ENCODE measurements around the gene S100A6. TPM values are rescaled to one million over a fixed set of nuclear protein-coding genes. Genes with fewer than 3 reads are reported as not detected.
A peak's percentile ranks its signal among the peaks of the same experiment; 100 is the strongest.

S100A6 gene
- total RNA-seq, 1 experiment from 2014 or later, result 106 TPM

DNA sequence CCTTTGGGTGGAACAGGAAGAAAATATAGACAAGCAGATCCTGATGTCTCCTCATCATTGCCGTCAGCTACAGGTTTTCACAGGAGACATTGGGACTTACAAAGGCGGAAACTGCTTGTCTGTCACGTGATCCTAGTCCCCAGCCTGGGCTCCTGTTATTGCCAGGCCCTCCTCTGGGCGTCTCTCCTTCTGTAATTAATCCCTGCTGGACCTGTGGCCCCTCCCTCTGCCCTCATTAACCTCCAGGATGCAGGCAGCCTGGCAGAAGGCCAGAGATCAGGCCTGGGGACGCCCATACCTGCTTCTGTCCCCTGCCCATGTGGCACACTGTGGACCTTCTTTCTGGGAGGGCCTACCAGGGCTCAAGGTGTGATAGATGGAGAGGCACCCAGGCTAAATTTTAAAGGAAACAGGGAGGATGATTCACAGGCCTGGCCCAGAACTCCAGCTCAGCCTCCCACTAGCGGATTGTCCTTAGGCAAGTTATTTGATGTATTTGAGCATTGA lies 2.6 kb upstream of the S100A6 start:
- CTCF ChIA-PET, result no interaction called here
- Histone ChIP-seq H3K4me1 (ENCODE audit: insufficient read depth, low read length, poor library complexity, severe bottlenecking) (peaks cover 28% of the 10 kb centered on the region), H3K27ac (ENCODE audit: low read depth, low read length, poor library complexity, severe bottlenecking) (no peak overlapping the region), H3K9me3 (ENCODE audit: low read depth, low read length, poor library complexity, severe bottlenecking) (no peaks in the 10 kb centered on the region), H3K27me3 (replicated peaks; ENCODE audit: insufficient read depth, low read depth, low read length, poor library complexity) (no peaks in the 10 kb centered on the region), H3K36me3 (ENCODE audit: insufficient read depth, low read length, poor library complexity, severe bottlenecking) (no peaks in the 10 kb centered on the region), H3K4me3 (ENCODE audit: low read depth, low read length, poor library complexity, severe bottlenecking) (no peak overlapping the region)
- intact Hi-C loops (cut with micrococcal nuclease; ENCODE audit: unreplicated experiment), result no loop called here
- no TSS peak for BruUV-seq (replicated peaks)
- no peak for DNase-seq (ENCODE audit: low spot score)
- POLR2A ChIA-PET (ENCODE audit: low non-redundant PET), result no interaction called here
- TF ChIP-seq, protein P1, sequence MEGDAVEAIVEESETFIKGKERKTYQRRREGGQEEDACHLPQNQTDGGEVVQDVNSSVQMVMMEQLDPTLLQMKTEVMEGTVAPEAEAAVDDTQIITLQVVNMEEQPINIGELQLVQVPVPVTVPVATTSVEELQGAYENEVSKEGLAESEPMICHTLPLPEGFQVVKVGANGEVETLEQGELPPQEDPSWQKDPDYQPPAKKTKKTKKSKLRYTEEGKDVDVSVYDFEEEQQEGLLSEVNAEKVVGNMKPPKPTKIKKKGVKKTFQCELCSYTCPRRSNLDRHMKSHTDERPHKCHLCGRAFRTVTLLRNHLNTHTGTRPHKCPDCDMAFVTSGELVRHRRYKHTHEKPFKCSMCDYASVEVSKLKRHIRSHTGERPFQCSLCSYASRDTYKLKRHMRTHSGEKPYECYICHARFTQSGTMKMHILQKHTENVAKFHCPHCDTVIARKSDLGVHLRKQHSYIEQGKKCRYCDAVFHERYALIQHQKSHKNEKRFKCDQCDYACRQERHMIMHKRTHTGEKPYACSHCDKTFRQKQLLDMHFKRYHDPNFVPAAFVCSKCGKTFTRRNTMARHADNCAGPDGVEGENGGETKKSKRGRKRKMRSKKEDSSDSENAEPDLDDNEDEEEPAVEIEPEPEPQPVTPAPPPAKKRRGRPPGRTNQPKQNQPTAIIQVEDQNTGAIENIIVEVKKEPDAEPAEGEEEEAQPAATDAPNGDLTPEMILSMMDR (conservative IDR thresholded peaks at IDR 0.05; ENCODE audit: low read depth, low read length), result no peak
- TF ChIP-seq EZH2 (IDR thresholded peaks at IDR 0.05; ENCODE audit: borderline replicate concordance, low read depth, low read length, poor library complexity, severe bottlenecking), result no peak

DNA sequence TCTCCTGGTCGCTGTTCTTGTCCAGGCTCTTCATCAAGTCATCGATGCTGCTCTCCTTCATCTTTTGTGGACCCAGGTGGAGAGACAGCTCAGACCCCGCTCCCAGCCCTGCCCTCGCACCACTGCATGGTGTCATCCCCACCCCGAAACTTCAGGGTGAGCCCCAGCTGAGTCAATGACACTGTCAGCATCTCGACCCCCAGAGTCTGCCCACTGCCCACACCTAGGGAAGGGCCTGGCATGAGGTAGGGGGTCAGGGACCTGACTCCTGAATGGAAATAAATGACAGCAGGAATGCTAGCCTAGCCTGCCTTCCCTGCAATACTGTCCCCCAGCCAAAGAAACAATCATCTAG lies 1.6 kb upstream of the S100A6 start:
- peaks cover 28% of the 10 kb centered on the region for H3K4me1 ChIP-seq (ENCODE audit: insufficient read depth, low read length, poor library complexity, severe bottlenecking)
- H3K27me3 ChIP-seq (replicated peaks; ENCODE audit: insufficient read depth, low read depth, low read length, poor library complexity), result no peaks in the 10 kb centered on the region
- BruUV-seq (replicated peaks), result no TSS peak
- TF ChIP-seq, protein P1 (conservative IDR thresholded peaks at IDR 0.05; ENCODE audit: low read depth, low read length), result no peak
- TF ChIP-seq EZH2 (IDR thresholded peaks at IDR 0.05; ENCODE audit: borderline replicate concordance, low read depth, low read length, poor library complexity, severe bottlenecking), result no peak
- no peaks in the 10 kb centered on the region for H3K36me3 ChIP-seq (ENCODE audit: insufficient read depth, low read length, poor library complexity, severe bottlenecking)
- no peak overlapping the region for H3K27ac ChIP-seq (ENCODE audit: low read depth, low read length, poor library complexity, severe bottlenecking)
- intact Hi-C loops (cut with micrococcal nuclease; ENCODE audit: unreplicated experiment), result no loop called here
- H3K4me3 ChIP-seq (ENCODE audit: low read depth, low read length, poor library complexity, severe bottlenecking), result no peak overlapping the region
- no peak for DNase-seq (ENCODE audit: low spot score)
- no peaks in the 10 kb centered on the region for H3K9me3 ChIP-seq (ENCODE audit: low read depth, low read length, poor library complexity, severe bottlenecking)
- ChIA-PET POLR2A (ENCODE audit: low non-redundant PET) (no interaction called here), CTCF (no interaction called here)

DNA sequence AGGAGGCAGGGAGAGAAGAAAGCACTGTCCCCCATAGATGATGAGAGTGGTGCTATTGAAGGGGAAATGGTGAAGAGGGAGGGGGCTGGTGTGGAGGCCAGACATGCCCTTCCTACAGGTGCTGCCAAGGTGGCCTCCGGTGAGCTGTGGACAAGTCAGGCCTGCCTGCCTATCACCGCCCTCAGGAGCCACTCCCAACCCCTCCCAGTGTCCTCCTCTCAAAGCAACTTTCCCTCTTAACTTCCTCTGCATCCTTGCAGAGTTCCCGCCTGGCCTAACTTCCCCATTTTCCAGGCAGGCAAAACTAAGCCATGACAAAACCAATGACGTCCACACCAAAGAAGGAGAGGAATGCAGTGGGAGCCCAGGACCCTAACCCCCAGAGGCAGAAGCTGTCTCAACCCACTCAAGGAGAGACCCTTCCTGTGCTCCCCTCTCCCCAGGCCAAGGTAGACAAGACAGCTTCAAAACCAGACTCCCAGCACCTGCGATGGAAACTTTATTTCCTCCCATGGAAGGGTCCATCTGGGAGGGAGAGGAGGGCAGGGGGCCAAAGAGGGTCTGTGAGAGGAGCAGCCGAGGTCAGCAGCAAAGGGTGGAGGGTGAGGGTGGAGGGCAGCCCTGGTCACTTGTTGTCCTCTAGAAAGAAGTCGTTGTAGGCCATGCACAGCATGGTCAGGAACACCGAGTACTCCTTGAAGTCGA lies 1.0 kb upstream of the S100A6 start:
- BruUV-seq (replicated peaks), result no TSS peak
- no peaks in the 10 kb centered on the region for H3K9me3 ChIP-seq (ENCODE audit: low read depth, low read length, poor library complexity, severe bottlenecking)
- no peak for TF ChIP-seq EZH2 (IDR thresholded peaks at IDR 0.05; ENCODE audit: borderline replicate concordance, low read depth, low read length, poor library complexity, severe bottlenecking)
- TF ChIP-seq, protein P1 (conservative IDR thresholded peaks at IDR 0.05; ENCODE audit: low read depth, low read length), result no peak
- peak overlapping the region; percentile 61 for H3K27ac ChIP-seq (ENCODE audit: low read depth, low read length, poor library complexity, severe bottlenecking)
- DNase-seq (ENCODE audit: low spot score), result no peak
- no peaks in the 10 kb centered on the region for H3K36me3 ChIP-seq (ENCODE audit: insufficient read depth, low read length, poor library complexity, severe bottlenecking)
- ChIA-PET CTCF (no interaction called here), POLR2A (ENCODE audit: low non-redundant PET) (no interaction called here)
- peak overlapping the region; percentile 50 for H3K4me3 ChIP-seq (ENCODE audit: low read depth, low read length, poor library complexity, severe bottlenecking)
- H3K27me3 ChIP-seq (replicated peaks; ENCODE audit: insufficient read depth, low read depth, low read length, poor library complexity), result no peaks in the 10 kb centered on the region
- intact Hi-C loops (cut with micrococcal nuclease; ENCODE audit: unreplicated experiment), result no loop called here
- peaks cover 33% of the 10 kb centered on the region for H3K4me1 ChIP-seq (ENCODE audit: insufficient read depth, low read length, poor library complexity, severe bottlenecking)
